Coronary artery (tissue), 2 donors: ENCODE results near the gene PRDM16.

Experiments used
- DNase-seq: peaks from one replicate; pipeline ENCODE4 v3.0.0-alpha.2; 2017; ENCODE audit warnings: low spot score
- H3K27ac ChIP-seq, 2 donors: fragments of 200-600 bp; sonication (generic); one replicate each; pipeline ENCODE4 v1.5.1; 2016 to 2019
- H3K4me3 ChIP-seq: fragments of 200-600 bp; sonication (generic); 2 replicates; pipeline ENCODE4 v1.5.1; 2016; ENCODE audit warnings: mild to moderate bottlenecking, moderate library complexity
- TF ChIP-seq, protein P1 (sequence below): fragments of 200-600 bp; sonication (generic); IDR thresholded peaks from one replicate; pipeline ENCODE4 v1.5.1; 2019; ENCODE audit warnings: antibody characterized with exemption

Gene PRDM16

DNA sequence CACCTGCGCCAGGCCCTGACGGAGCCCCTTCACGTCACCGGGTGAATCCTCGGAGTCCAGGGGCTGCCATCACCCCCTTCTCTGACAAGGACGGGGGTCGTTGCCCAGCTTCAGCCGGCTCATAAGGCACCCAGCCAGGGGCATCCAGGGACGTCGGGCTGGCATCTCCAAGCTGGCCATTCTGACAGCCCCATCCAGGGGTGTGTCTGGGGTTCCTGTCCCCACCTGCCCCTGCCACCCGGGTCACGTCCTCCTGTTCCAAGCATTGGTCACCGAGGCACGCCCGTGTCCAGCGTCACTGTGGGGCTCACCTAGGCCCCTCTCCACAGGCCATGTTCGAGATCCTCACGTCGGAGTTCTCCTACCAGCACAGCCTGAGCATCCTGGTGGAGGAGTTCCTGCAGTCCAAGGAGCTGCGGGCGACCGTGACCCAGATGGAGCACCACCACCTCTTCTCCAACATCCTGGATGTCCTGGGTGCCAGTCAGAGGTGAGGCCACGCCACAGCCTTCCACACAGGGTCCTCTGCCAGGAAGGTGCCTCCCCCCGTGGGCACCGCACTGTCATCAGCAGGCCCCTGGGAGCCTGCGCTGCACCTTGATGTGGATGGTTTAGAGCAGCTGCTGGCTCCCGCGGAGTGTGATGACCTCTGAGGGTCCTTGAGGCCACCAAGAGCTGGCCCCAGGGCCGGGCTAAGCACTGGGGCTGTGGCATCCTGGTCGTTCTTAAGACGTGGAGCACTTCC, 400.3 kb downstream of the PRDM16 start:
- TF ChIP-seq, protein P1, sequence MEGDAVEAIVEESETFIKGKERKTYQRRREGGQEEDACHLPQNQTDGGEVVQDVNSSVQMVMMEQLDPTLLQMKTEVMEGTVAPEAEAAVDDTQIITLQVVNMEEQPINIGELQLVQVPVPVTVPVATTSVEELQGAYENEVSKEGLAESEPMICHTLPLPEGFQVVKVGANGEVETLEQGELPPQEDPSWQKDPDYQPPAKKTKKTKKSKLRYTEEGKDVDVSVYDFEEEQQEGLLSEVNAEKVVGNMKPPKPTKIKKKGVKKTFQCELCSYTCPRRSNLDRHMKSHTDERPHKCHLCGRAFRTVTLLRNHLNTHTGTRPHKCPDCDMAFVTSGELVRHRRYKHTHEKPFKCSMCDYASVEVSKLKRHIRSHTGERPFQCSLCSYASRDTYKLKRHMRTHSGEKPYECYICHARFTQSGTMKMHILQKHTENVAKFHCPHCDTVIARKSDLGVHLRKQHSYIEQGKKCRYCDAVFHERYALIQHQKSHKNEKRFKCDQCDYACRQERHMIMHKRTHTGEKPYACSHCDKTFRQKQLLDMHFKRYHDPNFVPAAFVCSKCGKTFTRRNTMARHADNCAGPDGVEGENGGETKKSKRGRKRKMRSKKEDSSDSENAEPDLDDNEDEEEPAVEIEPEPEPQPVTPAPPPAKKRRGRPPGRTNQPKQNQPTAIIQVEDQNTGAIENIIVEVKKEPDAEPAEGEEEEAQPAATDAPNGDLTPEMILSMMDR = no peak
- H3K27ac ChIP-seq = no peak overlapping the region
- no peak for DNase-seq
- H3K4me3 ChIP-seq = no peak overlapping the region

DNA sequence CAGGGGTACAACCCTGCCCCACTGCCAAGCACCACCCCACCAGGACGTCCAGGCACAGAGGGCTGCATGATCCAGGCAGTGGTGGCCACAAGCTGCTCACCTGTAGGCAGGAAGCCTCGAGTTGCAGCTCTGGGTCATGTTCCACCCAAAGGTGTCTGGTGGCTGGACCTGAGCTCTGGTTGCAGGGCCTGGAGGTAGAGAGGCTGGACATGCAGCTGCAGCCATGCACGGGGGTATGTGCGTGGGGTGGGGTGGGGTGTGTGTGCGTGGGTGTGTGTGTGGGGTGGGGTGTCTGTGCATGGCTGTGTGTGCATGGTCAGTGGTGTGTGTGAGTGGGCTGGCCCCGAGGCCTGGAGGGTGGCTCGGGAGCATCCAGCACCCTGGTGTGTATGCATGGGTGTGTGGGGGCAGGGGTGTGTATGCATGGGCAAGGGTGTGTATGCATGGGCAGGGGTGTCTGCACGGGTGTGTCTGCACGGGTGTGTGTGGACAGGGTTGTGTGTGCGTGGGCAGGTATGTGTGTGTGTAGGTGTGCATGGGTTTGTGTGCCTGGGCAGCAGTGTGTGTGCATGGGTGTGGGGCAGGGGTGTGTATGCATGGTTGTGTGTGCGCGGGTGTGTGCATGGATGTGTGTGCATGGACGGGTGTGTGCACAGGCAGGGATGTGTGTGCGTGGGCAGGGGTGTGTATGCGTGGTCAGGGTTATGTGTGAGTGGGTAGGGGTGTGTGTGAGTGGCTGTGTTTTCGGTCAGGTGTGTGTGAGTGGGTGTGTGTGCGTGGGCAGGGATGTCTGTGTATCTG, 401.0 kb downstream of the PRDM16 start:
- no peak overlapping the region for H3K27ac ChIP-seq
- TF ChIP-seq, protein P1 = no peak
- H3K4me3 ChIP-seq = no peak overlapping the region
- no peak for DNase-seq

DNA sequence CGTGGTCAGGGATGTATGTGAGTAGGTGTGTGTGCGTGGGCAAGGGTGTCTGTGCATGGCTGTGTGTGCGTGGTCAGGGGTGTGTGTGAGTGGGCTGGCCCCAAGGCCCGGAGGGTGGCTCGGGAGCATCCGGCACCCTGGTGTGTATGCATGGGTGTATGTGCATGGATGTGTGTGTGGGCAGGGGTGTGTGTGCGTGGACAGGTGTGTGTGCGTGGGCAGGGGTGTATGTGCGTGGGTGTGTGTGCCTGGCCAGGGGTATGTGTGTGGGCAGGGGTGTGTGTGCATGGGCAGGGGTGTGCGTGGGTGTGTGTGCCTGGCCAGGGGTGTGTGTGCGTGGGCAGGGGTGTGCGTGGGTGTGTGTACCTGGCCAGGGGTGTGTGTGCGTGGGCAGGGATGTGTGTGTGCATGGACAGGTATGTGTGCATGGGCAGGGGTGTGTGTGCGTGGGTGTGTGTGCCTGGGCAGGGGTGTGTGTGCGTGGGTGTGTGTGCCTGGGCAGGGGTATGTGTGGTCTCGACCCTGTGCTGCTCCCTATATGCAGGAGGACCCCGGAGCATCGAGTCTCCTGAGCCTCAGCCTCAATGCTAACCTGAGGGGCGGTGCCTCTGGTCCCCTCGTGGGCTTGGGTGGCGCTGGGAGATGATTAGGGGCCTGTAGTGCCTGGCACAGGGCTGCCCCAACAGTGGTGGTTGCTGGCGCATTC, 401.8 kb downstream of the PRDM16 start:
- no peak overlapping the region for H3K4me3 ChIP-seq
- no peak overlapping the region for H3K27ac ChIP-seq
- DNase-seq = no peak
- TF ChIP-seq, protein P1 = no peak

DNA sequence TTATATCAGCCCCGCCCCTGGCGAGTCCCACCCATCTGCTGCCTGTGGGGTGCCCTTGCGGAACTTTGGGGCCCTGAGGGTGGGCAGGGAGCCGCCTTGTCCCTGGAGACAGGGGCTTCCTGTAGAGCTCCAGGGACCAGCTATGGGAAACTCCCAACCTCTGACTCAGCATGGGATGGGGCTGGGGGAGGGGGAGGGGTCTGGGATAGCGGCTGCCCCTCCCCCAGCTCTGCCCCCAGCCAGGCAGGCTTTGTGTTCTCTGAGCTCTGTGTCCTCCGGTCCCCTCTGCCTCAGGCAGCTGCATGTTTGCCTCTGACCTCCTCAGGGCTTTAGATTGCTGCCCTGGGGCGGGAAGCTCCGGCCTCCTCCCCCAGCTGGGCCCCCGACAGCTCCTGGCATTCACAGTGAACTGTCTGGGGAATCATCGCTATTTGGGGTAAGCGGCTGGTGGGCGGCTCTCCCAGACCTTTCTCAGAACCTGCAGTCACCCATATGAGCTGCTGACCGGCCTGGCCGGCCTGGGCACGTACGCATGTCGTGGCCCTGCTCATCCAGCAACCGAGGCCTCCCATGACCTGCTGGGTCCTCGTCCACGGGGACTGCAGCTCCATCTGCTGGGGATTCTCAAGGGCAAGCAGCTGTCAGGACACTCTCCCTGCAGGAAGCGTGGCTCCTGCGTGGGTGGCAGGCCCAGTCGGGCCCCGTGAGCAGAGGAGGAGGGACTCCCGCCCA, 402.5 kb downstream of the PRDM16 start:
- no peak for DNase-seq
- H3K4me3 ChIP-seq = no peak overlapping the region
- TF ChIP-seq, protein P1 = no peak
- no peak overlapping the region for H3K27ac ChIP-seq

DNA sequence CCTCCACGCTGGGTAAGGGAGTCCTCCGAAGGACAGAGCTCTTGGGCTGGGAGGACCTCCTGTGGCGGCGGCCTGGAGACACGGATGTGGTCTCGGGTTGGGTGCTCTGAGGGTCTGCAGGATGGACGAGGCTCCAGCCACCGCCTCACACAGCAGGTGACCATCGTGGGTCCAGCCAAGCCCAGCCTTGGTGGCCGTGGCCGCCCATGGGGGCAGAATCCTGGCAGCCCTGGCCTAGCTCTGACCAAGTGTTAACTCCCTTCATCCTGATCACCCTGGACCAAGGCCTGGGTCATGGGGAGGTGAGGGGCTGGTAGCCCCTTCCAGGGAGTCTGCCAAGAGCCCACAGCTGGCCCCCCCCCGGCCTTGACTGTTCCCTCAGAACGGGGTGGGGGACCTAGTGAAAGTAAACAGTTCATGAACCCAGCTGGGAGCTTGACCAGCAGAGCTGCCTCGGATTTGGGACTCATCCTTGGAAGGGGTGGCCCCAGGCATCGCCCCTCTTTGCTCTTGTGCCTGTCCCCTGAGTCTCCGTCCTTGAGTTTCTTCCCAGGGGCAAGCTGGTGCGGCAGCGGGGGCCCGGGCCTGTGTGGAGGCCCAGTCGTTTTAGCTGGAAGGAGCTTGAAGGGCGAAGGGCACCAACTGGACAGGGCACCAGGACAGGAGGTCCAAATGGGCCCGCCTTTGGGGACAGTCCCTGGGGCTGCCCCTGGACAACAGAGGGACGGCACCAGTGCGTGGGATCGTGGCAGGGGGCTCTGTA, 403.3 kb downstream of the PRDM16 start:
- H3K4me3 ChIP-seq = no peak overlapping the region
- no peak for DNase-seq
- TF ChIP-seq, protein P1 = no peak
- no peak overlapping the region for H3K27ac ChIP-seq

DNA sequence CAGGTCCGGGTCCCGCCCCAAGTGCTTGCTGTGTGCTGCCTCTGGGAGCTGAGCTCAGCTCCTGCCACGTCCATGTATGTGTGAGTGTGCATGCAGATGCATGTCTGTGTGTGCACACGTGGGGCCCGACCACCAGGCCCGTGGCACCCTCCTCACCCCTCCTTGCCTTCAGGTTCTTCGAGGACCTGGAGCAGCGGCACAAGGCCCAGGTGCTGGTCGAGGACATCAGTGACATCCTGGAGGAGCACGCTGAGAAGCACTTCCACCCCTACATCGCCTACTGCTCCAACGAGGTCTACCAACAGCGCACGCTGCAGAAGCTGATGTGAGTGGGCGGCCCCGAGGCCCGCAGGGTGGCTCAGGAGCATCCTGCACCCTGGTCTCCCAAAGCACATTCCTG, 403.9 kb downstream of the PRDM16 start:
- no peak overlapping the region for H3K4me3 ChIP-seq
- DNase-seq = no peak
- TF ChIP-seq, protein P1 = no peak
- no peak overlapping the region for H3K27ac ChIP-seq
